Panc1 (cell line): Measurements from ENCODE around the gene FMN2. TPM values are rescaled to one million over a fixed set of nuclear protein-coding genes. Genes with fewer than 3 reads are reported as not detected.

Source experiments
- ATAC-seq: fragments of 200-7000 bp; cut with Tn5 transposase; 2 replicates; pipeline ENCODE4 v1.9.1; 2020; ENCODE audit warnings: mild to moderate bottlenecking, moderate library complexity
- BruUV-seq: library from RNA; stranded (reverse); fragments of 400-500 nt; replicated peaks from 2 replicates; lab custom pipeline; 2021; lab: Mats Ljungman, UMichigan
- CTCF ChIA-PET: fragments of 300-600 bp; sonication (Branson Sonifier 250); formaldehyde crosslinking; loops from one replicate; lab custom pipeline; 2022; ENCODE audit warnings: antibody characterized with exemption; lab: Charles Lee
- POLR2A ChIA-PET: fragments of 300-600 bp; sonication (Branson Sonifier 250); formaldehyde crosslinking; loops from one replicate; lab custom pipeline; 2022; ENCODE audit warnings: antibody characterized with exemption; lab: Charles Lee
- DNase-seq: peaks from one replicate; pipeline ENCODE4 v3.0.0-alpha.2; 2010; ENCODE audit warnings: low read depth, low spot score
- H3K27ac ChIP-seq: 2 replicates; pipeline ENCODE4 v1.5.1; 2011; ENCODE audit warnings: mild to moderate bottlenecking, low read length, inconsistent platforms
- H3K27me3 ChIP-seq: fragments of 200-500 bp; sonication (Bioruptor generic); 2 replicates; pipeline ENCODE4 v1.6.0; 2014; ENCODE audit warnings: low read length, inconsistent platforms; ENCODE audit not compliant: control insufficient read depth, insufficient read depth
- H3K36me3 ChIP-seq: fragments of 200-500 bp; sonication (Bioruptor generic); 2 replicates; pipeline ENCODE4 v1.5.1; 2014; ENCODE audit warnings: inconsistent platforms, mild to moderate bottlenecking, low read length, moderate library complexity; ENCODE audit not compliant: control insufficient read depth, insufficient read depth
- H3K4me1 ChIP-seq: 2 replicates; pipeline ENCODE4 v1.5.1; 2011; ENCODE audit warnings: inconsistent platforms, mild to moderate bottlenecking, low read length, moderate library complexity; ENCODE audit not compliant: control insufficient read depth, insufficient read depth
- H3K4me3 ChIP-seq, 2 experiments: 2 replicates each; pipeline ENCODE4 v1.5.1; 2011 to 2012; ENCODE audit warnings: low read depth in 2 of 2, low read length in 2 of 2, mild to moderate bottlenecking in 2 of 2, inconsistent platforms in 1 of 2, moderate library complexity in 1 of 2
- H3K9me3 ChIP-seq: fragments of 200-500 bp; sonication (Bioruptor generic); 2 replicates; pipeline ENCODE4 v1.5.1; 2014; ENCODE audit warnings: low read depth, mild to moderate bottlenecking, inconsistent platforms, low read length, moderate library complexity; ENCODE audit not compliant: control insufficient read depth, insufficient read depth
- POLR2AphosphoS5 ChIP-seq: IDR thresholded peaks from 2 replicates; pipeline ENCODE4 v1.6.1; 2012; ENCODE audit warnings: mild to moderate bottlenecking, low read depth, low read length, moderate library complexity
- SIN3A ChIP-seq: IDR thresholded peaks from 2 replicates; pipeline ENCODE4 v1.6.1; 2012; ENCODE audit warnings: low read depth, mild to moderate bottlenecking, low read length, moderate library complexity, borderline replicate concordance; ENCODE audit not compliant: insufficient read depth
- TCF7L2 ChIP-seq: IDR thresholded peaks from 2 replicates; pipeline ENCODE4 v1.6.1; 2011; ENCODE audit warnings: mild to moderate bottlenecking, low read depth, low read length, inconsistent platforms
- in situ Hi-C: cut with HindIII; loops from 2 replicates; pipeline ENCODE4 v1.10.0; 2016; ENCODE audit warnings: low sequenced_read_pairs, low pct_unique_long_range_greater_than_20kb
- intact Hi-C: fragments of 100-400 bp; cut with micrococcal nuclease; formaldehyde crosslinking; loops from one replicate; pipeline ENCODE4 v1.10.0; 2022; ENCODE audit not compliant: unreplicated experiment
- total RNA-seq: library from RNA; stranded (reverse); gene quantifications from one replicate; pipeline ENCODE4 v1.2.1, GENCODE V29; 2021; ENCODE audit not compliant: unreplicated experiment
- TF ChIP-seq, protein P1 (sequence below), 2 experiments: IDR thresholded peaks; 2 replicates each; pipeline ENCODE4 v1.6.1; 2011 to 2012; ENCODE audit warnings: low read depth in 2 of 2, control low read depth in 1 of 2, low read length in 1 of 2, mild to moderate bottlenecking in 1 of 2, moderate library complexity in 1 of 2; ENCODE audit not compliant: insufficient read depth in 1 of 2
- TF ChIP-seq, protein P2 (sequence below): fragments of 450-650 bp; IDR thresholded peaks from 2 replicates; pipeline ENCODE4 v1.5.1; 2017; ENCODE audit warnings: mild to moderate bottlenecking

The FMN2 gene
- total RNA-seq, 1 experiment from 2014 or later: 1.9 TPM

DNA sequence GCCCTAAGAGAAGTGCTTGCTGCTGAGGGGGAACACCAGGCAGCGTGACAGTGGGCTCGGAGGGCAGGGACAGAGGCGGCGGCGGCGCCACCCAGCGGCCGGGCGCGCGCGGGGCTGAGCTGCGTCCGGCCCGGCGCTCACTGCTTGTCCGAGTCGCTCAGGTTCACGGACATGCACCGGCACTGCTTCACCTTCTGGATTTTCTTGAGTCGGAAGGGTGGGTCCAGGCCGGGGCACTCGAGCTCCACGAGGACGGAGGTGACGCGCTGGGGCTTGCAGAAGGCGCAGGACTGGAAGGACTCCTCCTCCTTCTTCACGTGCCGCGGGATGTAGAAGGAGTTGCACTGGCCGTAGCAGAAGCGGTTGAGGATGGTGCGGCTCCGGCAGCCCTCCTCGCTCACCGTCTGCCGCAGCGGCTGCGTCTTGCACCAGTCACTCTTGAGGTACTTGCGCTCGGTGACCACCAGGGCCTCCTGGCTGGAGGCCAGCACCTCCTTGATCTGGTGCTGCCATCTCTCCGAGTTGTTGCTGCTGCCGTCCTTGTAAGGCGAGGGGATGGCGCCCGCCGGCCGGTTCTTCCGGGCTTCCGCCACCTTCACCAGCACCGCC, 401.3 kb downstream of the FMN2 start:
- ChIA-PET POLR2A (no interaction called here), CTCF (no interaction called here)
- BruUV-seq: no TSS peak
- Histone ChIP-seq H3K27ac (no peak overlapping the region), H3K9me3 (no peaks in the 10 kb centered on the region), H3K4me3 (no peak overlapping the region), H3K4me1 (no peaks in the 10 kb centered on the region), H3K27me3 (no peaks in the 10 kb centered on the region), H3K36me3 (no peaks in the 10 kb centered on the region)
- TF ChIP-seq, protein P1, sequence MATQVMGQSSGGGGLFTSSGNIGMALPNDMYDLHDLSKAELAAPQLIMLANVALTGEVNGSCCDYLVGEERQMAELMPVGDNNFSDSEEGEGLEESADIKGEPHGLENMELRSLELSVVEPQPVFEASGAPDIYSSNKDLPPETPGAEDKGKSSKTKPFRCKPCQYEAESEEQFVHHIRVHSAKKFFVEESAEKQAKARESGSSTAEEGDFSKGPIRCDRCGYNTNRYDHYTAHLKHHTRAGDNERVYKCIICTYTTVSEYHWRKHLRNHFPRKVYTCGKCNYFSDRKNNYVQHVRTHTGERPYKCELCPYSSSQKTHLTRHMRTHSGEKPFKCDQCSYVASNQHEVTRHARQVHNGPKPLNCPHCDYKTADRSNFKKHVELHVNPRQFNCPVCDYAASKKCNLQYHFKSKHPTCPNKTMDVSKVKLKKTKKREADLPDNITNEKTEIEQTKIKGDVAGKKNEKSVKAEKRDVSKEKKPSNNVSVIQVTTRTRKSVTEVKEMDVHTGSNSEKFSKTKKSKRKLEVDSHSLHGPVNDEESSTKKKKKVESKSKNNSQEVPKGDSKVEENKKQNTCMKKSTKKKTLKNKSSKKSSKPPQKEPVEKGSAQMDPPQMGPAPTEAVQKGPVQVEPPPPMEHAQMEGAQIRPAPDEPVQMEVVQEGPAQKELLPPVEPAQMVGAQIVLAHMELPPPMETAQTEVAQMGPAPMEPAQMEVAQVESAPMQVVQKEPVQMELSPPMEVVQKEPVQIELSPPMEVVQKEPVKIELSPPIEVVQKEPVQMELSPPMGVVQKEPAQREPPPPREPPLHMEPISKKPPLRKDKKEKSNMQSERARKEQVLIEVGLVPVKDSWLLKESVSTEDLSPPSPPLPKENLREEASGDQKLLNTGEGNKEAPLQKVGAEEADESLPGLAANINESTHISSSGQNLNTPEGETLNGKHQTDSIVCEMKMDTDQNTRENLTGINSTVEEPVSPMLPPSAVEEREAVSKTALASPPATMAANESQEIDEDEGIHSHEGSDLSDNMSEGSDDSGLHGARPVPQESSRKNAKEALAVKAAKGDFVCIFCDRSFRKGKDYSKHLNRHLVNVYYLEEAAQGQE (IDR thresholded peaks at IDR 0.05; ENCODE audit: insufficient read depth in 1 of 2, low read depth in 2 of 2, low read length in 1 of 2): no peak
- TF ChIP-seq, protein P2, sequence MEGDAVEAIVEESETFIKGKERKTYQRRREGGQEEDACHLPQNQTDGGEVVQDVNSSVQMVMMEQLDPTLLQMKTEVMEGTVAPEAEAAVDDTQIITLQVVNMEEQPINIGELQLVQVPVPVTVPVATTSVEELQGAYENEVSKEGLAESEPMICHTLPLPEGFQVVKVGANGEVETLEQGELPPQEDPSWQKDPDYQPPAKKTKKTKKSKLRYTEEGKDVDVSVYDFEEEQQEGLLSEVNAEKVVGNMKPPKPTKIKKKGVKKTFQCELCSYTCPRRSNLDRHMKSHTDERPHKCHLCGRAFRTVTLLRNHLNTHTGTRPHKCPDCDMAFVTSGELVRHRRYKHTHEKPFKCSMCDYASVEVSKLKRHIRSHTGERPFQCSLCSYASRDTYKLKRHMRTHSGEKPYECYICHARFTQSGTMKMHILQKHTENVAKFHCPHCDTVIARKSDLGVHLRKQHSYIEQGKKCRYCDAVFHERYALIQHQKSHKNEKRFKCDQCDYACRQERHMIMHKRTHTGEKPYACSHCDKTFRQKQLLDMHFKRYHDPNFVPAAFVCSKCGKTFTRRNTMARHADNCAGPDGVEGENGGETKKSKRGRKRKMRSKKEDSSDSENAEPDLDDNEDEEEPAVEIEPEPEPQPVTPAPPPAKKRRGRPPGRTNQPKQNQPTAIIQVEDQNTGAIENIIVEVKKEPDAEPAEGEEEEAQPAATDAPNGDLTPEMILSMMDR: no peak
- TF ChIP-seq SIN3A (no peak), TCF7L2 (no peak), POLR2AphosphoS5 (no peak)
- in situ Hi-C loops: no loop called here
- DNase-seq (no peak), ATAC-seq (no peak)
- intact Hi-C loops: no loop called here

DNA sequence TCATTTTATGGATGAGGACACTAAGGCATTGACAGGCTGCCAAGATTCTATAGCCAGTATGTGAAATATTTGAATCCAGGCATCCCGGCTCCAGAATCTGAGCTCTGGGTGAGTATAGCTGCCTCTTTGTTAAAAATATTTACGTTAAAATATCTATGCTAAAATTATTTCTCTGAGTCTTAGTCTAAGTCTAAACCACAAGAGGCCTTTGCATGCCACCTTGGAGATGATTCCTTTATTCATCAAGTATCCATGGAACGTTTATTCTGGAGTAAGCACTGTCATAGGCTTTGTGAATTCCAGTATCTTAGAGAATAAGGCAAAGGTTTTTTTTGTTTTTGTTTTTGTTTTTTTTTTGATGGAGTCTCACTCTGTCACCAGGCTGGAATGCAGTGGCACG, 403.9 kb downstream of the FMN2 start:
- Histone ChIP-seq H3K4me1 (no peaks in the 10 kb centered on the region), H3K27me3 (no peaks in the 10 kb centered on the region), H3K36me3 (no peaks in the 10 kb centered on the region), H3K27ac (no peak overlapping the region), H3K4me3 (no peak overlapping the region), H3K9me3 (no peaks in the 10 kb centered on the region)
- intact Hi-C loops: no loop called here
- DNase-seq: no peak
- in situ Hi-C loops: no loop called here
- CTCF ChIA-PET: no interaction called here
- TF ChIP-seq SIN3A (no peak), TCF7L2 (no peak), POLR2AphosphoS5 (no peak)
- TF ChIP-seq, protein P1 (IDR thresholded peaks at IDR 0.05; ENCODE audit: insufficient read depth in 1 of 2, low read depth in 2 of 2, low read length in 1 of 2): no peak
- TF ChIP-seq, protein P2: no peak
- BruUV-seq: no TSS peak
- POLR2A ChIA-PET: no interaction called here
- no peak for ATAC-seq
